Measurements from ENCODE around the gene CADM2.
"Not testable (repeated sequence)": the region's sequence is repeated elsewhere in the genome, so short reads cannot be mapped to it uniquely, and the experiment has no call there.

The CADM2 gene

GRCh38 chr3:85851071-85851470 is 892.3 kb downstream of the CADM2 start:
- DNase-seq: no peak

GRCh38 chr3:85853805-85854204 is 895.0 kb downstream of the CADM2 start:
- no peak for DNase-seq

- DNase-seq: no peak
Measured at GRCh38 chr3:85862893-85863455, 904.2 kb downstream of the CADM2 start.

- no peak for DNase-seq
Measured at GRCh38 chr3:85864896-85865295, 906.1 kb downstream of the CADM2 start.

GRCh38 chr3:85867072-85867471 is 908.3 kb downstream of the CADM2 start:
- no peak for DNase-seq

- DNase-seq: no peak
Measured at GRCh38 chr3:85875589-85875988, 916.8 kb downstream of the CADM2 start.

- DNase-seq: no peak
Measured at GRCh38 chr3:85877631-85878030, 918.8 kb downstream of the CADM2 start.

- DNase-seq: no peak
Measured at GRCh38 chr3:85881833-85882393, 923.1 kb downstream of the CADM2 start.

- DNase-seq: no peak
Measured at GRCh38 chr3:85890043-85890555, 931.3 kb downstream of the CADM2 start.

GRCh38 chr3:85903434-85903833 is 944.6 kb downstream of the CADM2 start:
- DNase-seq: no peak

GRCh38 chr3:85912980-85913379 is 954.2 kb downstream of the CADM2 start:
- DNase-seq: no peak

GRCh38 chr3:85922374-85922773 is 963.6 kb downstream of the CADM2 start:
- DNase-seq: no peak

- DNase-seq: no peak
Measured at GRCh38 chr3:85930718-85931117, 971.9 kb downstream of the CADM2 start.

- no peak for DNase-seq
Measured at GRCh38 chr3:85933326-85933725, 974.5 kb downstream of the CADM2 start.

- DNase-seq: no peak
Measured at GRCh38 chr3:85935171-85935570, 976.4 kb downstream of the CADM2 start.

- DNase-seq: no peak
Measured at GRCh38 chr3:85939074-85939482, 980.3 kb downstream of the CADM2 start.

- no peak for DNase-seq
Measured at GRCh38 chr3:85950435-85950834, 991.6 kb downstream of the CADM2 start.

- no peak for DNase-seq
Measured at GRCh38 chr3:85960793-85961192, 1002.0 kb downstream of the CADM2 start.

GRCh38 chr3:85977615-85978338 is 1019.0 kb downstream of the CADM2 start:
- no peak for DNase-seq

GRCh38 chr3:85979034-85979433 is 1020.2 kb downstream of the CADM2 start:
- DNase-seq: no peak

GRCh38 chr3:85989581-85989980 is 1030.8 kb downstream of the CADM2 start:
- not testable (repeated sequence) for DNase-seq

GRCh38 chr3:86029590-86029989 is 1070.8 kb downstream of the CADM2 start:
- no peak for DNase-seq

- DNase-seq: no peak
Measured at GRCh38 chr3:86037916-86038315, 1079.1 kb downstream of the CADM2 start.

- DNase-seq: no peak
Measured at GRCh38 chr3:86046436-86047136, 1087.8 kb downstream of the CADM2 start.

All from NCI-H510A (cell line).